GM21786 (cell line): ENCODE measurements around the gene MED17.

Source experiments
- ATAC-seq: cut with Tn5 transposase; IDR thresholded peaks from one replicate; pipeline ENCODE4 v1.9.1; 2021; ENCODE audit not compliant: unreplicated experiment

Gene MED17

GRCh38 chr11:93814966-93815633, 31.0 kb downstream of the MED17 start:
- ATAC-seq, result no peak

- no peak for ATAC-seq
These were observed 33.6 kb downstream of the MED17 start for GRCh38 chr11:93817426-93818348.

- no peak for ATAC-seq
These were observed 36.0 kb downstream of the MED17 start for GRCh38 chr11:93819966-93820695.

GRCh38 chr11:93820847-93821246, 36.8 kb downstream of the MED17 start:
- no peak for ATAC-seq

GRCh38 chr11:93821617-93822016, 37.5 kb downstream of the MED17 start:
- no peak for ATAC-seq

GRCh38 chr11:93822359-93822758, 38.3 kb downstream of the MED17 start:
- no peak for ATAC-seq

- ATAC-seq, result no peak
These were observed 39.1 kb downstream of the MED17 start for GRCh38 chr11:93823210-93823609.

- ATAC-seq, result no peak
These were observed 43.3 kb downstream of the MED17 start for GRCh38 chr11:93827363-93827762.

GRCh38 chr11:93829598-93829997, 45.5 kb downstream of the MED17 start:
- no peak for ATAC-seq

GRCh38 chr11:93831343-93832127, 47.5 kb downstream of the MED17 start:
- no peak for ATAC-seq

- no peak for ATAC-seq
These were observed 48.7 kb downstream of the MED17 start for GRCh38 chr11:93832780-93833179.

- ATAC-seq, result no peak
These were observed 54.9 kb downstream of the MED17 start for GRCh38 chr11:93838967-93839366.

- no peak for ATAC-seq
These were observed 56.1 kb downstream of the MED17 start for GRCh38 chr11:93840180-93840579.

GRCh38 chr11:93840981-93841380, 56.9 kb downstream of the MED17 start:
- no peak for ATAC-seq

GRCh38 chr11:93841446-93841845, 57.4 kb downstream of the MED17 start:
- ATAC-seq, result no peak

GRCh38 chr11:93842034-93842433, 58.0 kb downstream of the MED17 start:
- no peak for ATAC-seq

GRCh38 chr11:93842461-93842860, 58.4 kb downstream of the MED17 start:
- no peak for ATAC-seq

GRCh38 chr11:93843906-93844305, 59.8 kb downstream of the MED17 start:
- no peak for ATAC-seq

- ATAC-seq, result no peak
These were observed 60.5 kb downstream of the MED17 start for GRCh38 chr11:93844568-93844967.

- no peak for ATAC-seq
These were observed 61.4 kb downstream of the MED17 start for GRCh38 chr11:93845181-93846092.
